Left lobe of liver (tissue), 2 donors: ENCODE measurements around the gene BBX. TPM values are rescaled to one million over a fixed set of nuclear protein-coding genes. Genes with fewer than 3 reads are reported as not detected.
"Not testable (repeated sequence)": the region's sequence is repeated elsewhere in the genome, so short reads cannot be mapped to it uniquely, and the experiment has no call there.

Experiments
- ATAC-seq: fragments of 200-7000 bp; cut with Tn5 transposase; one replicate; pipeline ENCODE4 v1.9.1; 2020; ENCODE audit warnings: mild to moderate bottlenecking, moderate library complexity
- DNase-seq: peaks from one replicate; pipeline ENCODE4 v3.0.0-alpha.2; 2020; ENCODE audit warnings: low spot score
- total RNA-seq: library from RNA; stranded (reverse); gene quantifications from one replicate; pipeline ENCODE4 v1.2.1, GENCODE V29; 2021
- donor health status: DM: no; HTN: no; CAD: no; lungs with moderate emphysema.
- donor health status: DM: no; HTN: yes; CAD: no.

The BBX gene
- total RNA-seq, 1 donor from 2014 or later, result 13.0 TPM

DNA sequence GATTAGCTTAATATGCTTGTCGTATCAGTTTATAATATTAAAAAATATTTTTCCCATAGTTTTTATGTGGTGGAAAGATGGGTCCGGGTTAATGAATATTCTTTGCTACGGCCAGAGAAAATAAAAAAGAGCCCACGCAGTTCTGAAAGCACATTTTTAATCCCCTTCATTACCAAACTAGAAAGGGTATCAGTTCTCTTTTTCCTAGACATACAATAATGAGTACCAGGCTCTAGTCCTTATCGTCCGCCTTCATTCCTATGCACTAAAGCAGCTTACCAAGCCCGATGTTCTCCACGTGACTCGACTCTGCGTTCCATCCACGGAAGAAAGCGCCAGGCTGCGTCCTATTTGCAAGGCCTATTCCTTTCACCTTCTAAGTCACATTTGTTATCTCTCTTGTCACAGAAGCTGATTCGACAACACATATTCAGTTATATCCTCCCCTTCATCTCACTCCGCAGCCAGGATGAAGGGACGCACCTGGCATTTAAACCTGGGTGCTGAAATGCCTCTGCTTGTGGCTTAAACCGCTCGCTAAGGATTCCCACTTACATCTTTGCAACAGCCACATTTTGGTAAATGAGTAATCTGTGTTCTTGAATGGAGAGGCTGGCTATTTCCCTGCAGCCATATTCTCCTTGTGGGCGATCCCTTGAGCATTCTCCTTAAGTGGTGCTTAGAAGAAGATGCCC is 311.1 kb downstream of the BBX start:
- DNase-seq (no peak), ATAC-seq (no peak)

DNA sequence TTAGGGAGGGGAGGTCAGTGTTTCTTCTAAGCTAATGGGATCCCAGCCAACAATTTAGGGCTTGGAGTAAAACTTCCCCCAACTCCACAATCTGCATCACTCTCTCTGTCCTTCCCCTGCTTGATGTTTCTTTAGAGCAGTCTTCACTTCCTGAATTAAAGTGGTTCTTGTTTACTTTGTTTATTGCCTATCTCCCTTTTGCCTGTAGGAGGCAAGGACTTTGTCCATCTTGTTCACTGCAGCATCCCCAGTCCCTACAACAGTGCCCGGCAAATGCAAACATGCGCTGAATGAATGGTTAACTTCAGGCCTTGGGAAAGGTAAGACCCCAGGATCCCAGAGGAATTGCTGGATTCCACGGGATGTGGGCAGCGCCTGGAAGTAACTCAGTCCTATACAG is 312.2 kb downstream of the BBX start:
- not testable (repeated sequence) for ATAC-seq, DNase-seq

- DNase-seq (no peak), ATAC-seq (no peak)
These were observed 315.3 kb downstream of the BBX start for GRCh38 chr3:107837895-107838612.

DNA sequence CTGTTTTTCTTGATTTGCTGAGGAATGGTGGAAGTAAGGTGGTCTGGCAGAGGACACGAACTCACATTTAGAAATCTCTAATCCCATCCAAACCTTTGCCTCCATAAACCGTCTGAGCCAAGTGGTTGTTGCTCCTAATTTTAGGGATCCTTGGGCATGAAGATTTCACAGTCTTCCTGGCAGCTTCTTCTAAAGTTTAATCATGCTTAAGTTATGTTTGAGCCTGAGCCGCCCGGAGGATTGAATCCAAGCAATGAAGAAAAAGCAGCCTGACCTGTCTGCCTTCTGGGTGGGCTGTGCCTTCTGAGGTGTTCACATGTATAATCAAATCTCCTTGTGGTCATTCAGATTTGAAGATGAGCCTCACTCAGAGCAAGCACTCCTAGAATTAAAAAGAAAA is 319.1 kb downstream of the BBX start:
- DNase-seq, result no peak

DNA sequence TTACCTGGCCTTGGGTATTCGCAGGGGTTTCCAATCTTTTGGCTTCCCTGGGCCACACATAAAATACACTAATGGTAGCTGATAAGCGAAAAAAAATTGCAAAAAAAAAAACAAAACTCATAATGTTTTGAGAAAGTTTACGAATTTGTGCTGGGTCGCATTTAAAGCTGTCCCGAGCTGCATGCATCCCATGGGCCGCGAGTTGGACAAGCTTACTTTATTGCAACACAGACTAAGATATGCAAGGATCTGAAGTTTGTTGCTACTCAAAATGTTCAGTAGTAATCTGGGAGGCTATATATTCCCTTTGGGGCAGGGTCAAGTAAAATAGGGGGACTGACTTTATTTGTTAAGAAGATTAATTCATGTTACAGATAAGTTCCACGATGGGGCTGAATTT is 320.2 kb downstream of the BBX start:
- ATAC-seq, result no peak
- no peak for DNase-seq

More for the DNA sequence above, 319.1 kb downstream of the BBX start:
- ATAC-seq, result no peak

DNA sequence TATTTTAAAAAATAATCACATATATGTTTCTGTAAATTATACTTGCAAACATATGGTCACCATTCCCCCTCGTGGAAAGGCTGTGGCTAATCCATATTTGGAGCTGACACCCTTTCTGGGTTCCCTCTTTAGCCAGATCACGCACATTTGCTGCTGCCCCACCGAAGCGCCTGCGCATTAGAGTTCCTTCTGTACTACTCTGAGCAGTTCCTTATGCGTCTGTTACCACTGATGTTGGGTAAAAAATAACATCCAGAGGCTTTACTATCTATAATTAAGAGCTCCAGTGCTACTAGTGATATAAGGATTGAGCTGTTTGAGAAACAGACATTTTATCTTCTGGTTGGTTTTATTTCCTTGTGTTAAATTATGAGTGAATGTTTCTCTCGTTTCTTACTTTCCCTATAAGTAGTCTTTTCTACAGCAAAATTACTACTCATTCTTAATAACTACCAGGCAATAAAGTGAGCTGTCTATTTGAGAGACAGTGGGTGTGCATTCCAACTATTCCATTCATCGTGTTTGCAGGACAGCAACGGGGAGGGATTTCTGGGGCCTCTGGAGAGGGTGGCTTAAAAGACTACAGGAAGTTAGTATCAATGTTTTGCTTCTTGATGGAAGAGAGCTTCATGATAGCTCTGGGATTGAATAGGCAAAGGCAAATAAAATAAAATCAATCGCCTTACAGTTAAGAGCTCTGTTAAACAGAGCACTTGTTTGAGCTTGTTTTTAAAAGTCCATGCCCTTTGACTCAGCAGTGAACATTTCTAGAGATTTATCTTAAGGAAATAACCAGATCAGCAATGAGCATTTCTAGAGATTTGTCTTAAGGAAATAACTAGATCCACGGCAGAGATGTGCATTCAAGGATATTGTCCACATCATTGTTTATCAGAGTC is 322.9 kb downstream of the BBX start:
- DNase-seq, result no peak
- ATAC-seq, result no peak

DNA sequence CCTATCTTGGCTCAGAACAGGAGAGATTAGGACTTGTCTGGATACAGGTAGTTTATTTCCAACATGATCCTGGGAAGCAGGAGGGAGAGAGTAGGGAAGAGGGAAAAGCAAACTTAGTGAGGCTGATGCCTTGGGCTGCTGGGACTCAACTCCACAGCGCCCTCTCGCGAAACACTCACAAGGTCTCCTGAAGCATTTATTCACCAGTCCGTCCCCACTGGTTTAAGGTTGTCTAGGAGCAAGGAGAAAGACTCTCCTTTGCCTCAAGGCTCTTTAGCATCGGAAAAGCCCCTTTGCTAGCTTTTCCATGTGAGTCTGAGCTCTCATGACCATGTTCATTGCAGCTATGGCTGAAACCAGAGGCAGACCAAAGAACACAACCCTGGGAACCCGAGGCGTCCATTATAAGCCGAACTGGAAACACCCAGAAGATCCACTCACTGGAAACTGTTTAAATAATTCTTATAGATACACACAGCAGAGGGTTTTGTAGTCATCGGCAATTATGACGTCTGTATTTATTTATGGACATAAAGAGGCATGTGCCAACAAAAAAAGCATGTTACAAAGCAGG is 323.6 kb downstream of the BBX start:
- DNase-seq (peak; percentile 59), ATAC-seq (peak; percentile 97)

- no peak for DNase-seq
- ATAC-seq, result no peak
These were observed 325.0 kb downstream of the BBX start for GRCh38 chr3:107847791-107848190.

GRCh38 chr3:107848351-107848915 is 325.7 kb downstream of the BBX start:
- no peak for DNase-seq
- ATAC-seq, result no peak

- DNase-seq (no peak), ATAC-seq (no peak)
These were observed 327.9 kb downstream of the BBX start for GRCh38 chr3:107850681-107851080.

GRCh38 chr3:107853821-107854220 is 331.1 kb downstream of the BBX start:
- ATAC-seq (no peak), DNase-seq (no peak)

DNA sequence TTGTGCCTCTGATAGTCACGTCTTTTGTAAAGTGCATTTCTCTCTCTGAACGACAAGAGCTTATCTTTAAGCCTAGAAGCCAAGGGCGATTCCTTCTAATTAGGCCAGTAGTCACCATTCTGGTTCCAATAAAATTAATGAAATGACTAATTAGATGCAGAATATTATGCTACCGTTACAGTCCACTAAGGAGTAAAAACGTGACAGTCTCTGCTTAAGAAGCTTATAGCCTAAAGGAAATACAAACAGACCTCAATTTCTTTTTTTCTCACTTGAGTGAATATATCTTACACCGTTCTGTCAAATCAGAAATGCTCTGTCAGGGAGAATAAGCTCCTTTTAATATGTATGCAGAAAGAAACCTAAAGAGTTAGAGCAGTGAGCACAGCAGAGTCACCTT is 332.0 kb downstream of the BBX start:
- ATAC-seq (no peak), DNase-seq (no peak)

GRCh38 chr3:107855710-107856109 is 332.9 kb downstream of the BBX start:
- ATAC-seq, result peak; percentile 62
- no peak for DNase-seq

DNA sequence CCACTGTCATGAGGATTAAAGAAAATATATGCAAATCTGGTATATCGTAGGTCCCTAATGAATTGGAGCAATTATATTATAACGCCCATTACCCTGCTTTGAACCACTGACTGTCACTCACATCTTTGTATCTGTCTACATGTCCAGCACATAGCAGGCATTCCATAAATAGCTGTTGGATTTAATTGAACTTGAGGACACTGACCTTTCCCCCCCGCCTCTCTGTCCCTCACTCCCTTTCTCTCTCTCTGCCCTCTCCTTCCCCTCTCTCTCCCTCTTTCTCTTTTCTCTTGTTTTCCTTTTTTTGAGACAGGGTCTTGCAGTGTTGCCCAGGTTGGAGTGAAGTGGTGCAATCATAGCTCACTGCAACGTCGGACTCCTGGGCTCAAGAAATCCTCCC is 335.1 kb downstream of the BBX start:
- no peak for DNase-seq

DNA sequence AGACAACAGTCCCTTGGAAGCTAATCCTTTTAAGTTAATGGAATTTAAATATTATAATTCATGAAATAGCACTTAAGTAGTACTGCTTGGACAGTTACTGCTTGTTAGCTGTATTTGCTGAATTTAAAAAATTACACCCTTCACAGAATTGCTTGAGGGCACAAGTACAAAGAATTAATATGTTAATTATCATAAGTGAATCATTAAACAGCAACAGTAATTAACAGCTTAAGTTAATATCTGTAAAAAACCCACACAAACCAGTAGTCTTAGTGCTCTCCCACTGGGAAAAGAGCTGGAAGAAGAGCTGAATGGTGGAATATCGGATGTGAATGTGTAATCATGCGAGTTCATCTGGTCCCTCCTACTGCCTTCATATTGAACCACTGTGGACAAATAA is 336.1 kb downstream of the BBX start:
- ATAC-seq (no peak), DNase-seq (no peak)

More for the DNA sequence above, 335.1 kb downstream of the BBX start:
- no peak for ATAC-seq

Other genes starting within 250 kb of the BBX start
- gene CCDC54, start 145.5 kb upstream of the BBX start, total RNA-seq, result not detected